GM21825 (cell line): ENCODE data around the gene SASH3.

Experiments used
- ATAC-seq: cut with Tn5 transposase; IDR thresholded peaks from one replicate; pipeline ENCODE4 v1.9.1; 2021; ENCODE audit warnings: mild to moderate bottlenecking, moderate library complexity; ENCODE audit not compliant: unreplicated experiment

The SASH3 gene

DNA sequence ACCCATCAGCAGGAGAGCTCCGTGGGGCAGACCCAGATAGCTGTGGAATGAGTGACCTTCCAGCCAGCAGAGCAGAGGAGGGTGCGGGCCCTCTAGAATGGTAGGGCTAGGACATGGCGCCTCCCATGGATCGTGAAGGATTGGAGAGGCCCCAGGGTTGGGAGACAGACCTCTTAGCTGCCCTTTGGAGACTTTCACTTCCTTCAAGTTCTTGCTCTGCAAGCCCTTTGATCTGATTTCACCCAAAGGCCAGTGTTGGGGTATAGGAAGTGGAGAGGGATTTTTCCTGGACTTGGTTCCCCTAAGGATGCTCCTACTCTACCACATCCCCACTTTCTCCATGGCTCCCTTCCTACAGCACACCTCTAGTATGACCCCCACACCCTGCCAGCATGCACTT, 3.0 kb downstream of the SASH3 start:
- ATAC-seq = no peak

DNA sequence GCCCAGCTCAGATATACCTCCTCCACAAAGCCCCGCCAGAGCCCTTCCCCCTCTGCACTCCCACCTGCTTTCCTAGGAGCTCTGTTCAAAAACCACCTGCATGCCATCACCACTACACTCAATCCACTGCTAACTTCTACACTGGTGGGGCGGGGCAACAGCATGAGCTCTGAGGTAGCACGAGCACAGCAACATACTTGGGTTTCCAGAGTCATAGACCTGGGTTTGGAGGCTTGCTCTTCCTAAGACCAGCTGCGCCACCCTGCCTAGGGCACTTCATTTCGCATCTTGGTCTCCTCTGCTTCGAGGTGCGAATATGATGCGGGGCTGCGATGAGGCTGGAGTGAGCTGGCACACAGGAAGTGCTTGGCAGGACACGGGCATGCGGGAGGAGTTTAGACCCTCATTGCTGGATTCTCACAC, 3.6 kb downstream of the SASH3 start:
- no peak for ATAC-seq

DNA sequence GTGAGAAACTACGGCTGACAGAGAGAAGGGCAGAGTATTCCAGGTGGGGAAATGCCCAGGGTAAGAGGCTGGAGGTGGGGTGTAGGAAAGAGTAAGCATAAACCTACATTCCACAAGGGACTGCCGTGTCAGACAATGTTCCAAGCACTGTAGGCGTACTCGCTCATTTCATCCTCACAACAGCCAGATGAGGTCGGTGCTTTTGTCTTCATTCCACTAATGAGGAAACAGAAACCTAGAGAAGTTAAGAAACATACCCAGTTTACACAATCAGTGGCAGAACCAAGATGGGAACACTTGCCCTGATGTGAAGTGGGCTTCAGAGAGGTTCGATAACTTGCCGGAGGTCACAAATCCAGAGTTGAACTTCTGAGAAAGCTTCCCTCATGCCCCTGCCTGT, 4.6 kb downstream of the SASH3 start:
- ATAC-seq = no peak

DNA sequence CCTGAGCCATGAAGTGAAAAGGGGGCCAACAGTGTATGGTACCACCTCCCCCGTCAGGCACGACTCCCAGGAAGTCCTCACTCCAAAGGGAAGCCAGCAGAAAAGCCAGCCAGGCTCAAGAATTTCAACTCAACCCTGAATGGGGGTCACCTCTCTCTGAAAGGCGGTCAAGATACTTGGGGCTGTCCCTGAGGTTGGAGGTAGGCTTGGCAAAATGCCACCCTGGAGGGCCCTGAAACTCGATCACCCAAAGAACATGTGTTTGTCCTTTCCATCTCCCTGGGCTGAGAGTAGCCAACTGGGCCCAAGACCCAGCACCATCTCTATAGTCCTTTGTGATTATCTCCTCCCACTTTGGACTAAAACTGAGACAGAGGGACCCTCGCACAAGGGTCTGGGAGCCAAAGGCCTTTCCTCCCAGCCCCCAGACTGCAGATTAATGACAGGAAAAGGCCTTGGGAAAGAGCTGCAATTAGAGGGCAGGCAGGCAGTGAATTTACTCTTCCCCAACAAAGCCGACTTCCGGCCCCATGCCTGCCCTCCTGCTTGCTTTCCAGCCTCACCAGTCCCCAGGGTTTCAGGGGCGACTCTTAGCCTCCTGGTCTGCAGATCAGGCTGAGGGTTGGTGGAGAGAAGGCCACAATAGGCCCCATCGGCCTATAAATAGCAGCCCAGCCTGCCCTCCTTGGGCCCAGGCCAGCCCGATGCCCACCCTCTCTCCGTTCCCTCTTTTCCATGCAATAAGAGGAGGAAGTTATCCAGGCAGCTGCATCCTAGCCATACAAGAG, 5.6 kb downstream of the SASH3 start:
- no peak for ATAC-seq

DNA sequence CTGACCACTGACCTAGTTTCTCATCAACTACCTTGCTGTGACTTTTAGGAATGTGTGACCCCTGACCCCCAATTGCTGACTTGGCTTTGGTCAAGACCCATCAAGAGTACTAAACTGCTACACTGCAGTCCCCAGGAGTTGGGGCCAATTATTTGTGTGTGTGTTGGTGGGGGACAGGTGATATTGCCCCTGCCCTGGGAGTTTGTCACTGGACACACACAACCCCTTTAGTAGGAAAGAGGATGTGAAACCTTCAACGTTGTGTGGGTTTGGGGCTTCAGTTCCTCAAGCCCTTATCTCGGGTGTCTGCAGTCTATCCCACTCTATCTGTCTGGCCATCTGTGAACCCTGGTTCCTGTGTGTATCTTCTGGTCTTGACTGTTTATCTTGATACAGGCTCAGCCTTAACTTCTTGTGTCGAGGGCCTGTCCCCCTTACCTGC, 6.5 kb downstream of the SASH3 start:
- ATAC-seq = peak; percentile 65

DNA sequence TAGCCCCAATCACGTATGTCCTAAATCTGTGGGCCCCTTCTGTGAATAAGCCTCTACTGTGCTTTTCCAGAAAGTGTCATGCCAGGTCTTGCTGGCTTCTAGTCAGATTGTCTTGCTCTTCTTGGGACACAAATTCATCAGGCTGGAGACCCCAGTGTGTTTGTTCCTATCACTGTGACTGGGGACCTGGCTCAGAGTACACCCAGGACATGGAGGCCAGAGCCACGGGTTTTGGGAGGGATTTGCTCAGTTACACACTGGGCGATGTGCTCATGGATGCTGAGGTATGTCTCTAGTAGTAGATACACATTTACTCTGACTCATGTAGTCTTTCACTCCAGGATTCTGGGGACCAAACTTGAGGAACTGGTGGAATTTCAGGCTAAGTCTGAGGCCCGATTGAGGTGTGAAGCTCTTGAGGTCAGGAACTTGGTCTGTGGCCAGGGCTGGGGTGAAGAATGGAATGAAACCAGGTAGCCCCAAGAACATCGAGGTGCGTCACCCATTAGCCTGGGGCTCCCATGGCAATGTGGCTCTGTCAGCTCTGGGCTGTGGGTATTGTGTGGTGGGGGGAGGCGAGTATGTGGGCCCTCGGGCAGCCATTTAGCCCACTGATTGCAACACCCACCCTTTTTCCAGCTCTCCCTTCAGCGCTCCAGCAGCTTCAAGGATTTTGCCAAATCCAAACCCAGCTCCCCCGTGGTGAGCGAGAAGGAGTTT, 7.7 kb downstream of the SASH3 start:
- no peak for ATAC-seq

DNA sequence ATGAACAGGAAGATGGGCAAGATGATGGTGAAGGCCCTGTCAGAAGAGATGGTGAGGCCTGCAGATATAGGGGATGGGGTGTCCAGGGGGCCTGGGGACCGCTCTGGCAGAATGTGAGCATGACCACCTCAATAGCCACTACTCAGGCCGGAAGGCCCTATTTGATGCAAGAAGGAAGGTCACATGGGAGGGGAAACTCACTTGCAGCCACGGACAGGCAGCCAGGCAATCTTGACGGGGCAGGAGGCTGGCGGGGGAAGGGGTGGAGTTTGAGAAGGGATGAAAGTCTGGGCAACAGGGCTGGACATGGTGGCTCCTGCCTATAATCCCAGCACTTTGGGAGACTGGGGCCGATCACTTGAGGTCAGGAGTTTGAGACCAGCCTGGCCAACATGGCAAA, 8.8 kb downstream of the SASH3 start:
- no peak for ATAC-seq

DNA sequence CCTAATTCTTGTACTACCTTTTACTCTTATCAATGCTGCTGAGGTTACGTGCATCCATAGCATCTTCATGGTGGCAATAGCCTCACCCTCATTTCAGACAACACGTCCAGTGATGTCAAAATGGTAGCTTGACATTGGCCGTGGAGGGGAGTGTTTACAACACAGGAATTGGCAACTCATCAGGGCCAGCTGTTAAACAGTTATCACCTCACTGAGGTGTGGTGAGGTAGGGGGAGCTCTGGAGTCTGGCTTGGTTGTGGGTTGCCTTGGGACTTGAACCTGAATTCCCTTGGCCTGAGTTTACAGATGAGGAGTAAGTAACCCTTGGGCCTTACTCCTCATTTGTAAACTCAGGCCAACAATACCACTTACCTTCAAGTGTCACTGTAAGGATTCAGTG, 10.4 kb downstream of the SASH3 start:
- ATAC-seq = no peak

DNA sequence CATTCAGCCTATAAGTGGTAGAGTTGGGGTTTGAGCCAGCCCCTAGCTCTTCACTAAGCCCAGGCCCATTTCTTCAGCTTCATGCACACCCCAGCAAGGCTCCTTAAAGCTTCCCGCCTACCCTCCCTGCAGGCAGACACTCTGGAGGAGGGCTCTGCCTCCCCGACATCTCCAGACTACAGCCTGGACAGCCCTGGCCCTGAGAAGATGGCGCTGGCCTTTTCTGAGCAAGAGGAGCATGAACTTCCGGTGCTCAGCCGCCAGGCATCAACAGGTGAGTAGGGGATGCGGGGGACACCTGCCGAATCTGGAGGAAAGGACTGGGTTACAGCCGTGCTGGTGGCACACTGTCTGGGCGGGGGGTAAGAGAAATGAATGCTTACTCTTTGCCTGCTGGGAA, 11.1 kb downstream of the SASH3 start:
- ATAC-seq = no peak

DNA sequence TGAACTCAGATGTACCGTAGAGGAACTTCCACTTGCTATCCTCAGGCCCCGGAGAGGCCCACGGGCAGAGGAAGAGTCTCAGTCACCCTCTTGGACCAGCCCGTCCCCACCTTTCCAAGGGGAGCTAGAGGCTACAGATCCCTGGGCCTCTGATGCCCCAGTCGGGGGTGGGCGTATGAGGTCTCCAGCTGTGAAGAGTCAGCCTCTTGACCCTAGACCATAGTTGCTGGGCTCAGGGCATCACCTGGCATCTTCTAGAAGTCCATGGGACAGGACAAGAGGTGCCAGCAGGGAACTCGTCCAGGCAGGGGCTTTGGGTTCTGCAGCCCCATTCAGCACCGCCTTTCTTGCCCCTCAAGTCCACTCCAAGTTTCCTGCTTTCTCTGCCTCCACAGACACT, 11.6 kb downstream of the SASH3 start:
- ATAC-seq = no peak

DNA sequence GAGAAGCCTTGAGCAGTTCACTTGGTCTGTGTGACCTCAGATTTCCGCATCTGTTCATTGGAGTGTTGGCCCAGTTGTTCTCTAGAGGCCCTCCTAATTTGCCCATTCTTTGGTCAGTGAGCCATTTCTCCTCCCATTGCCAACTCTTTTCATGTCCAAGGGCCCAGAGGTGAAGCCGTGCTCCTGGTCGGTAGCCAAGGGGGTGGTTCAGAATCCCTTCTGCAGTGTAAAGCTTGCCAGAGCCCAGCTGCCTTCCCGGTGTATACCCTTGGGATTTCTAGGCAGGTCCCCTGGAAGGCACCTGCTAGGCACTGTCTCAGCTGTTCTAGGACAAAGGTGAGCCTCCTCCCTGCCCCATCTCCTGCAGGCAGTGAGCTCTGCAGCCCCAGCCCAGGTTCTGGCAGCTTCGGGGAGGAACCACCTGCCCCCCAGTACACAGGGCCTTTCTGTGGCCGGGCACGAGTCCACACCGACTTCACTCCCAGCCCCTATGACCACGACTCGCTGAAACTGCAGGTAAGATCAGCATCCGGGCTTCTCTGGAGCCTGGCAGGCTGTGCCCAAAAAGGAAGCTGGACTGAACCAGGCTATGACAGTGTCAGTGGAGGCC, 12.3 kb downstream of the SASH3 start:
- ATAC-seq = no peak

DNA sequence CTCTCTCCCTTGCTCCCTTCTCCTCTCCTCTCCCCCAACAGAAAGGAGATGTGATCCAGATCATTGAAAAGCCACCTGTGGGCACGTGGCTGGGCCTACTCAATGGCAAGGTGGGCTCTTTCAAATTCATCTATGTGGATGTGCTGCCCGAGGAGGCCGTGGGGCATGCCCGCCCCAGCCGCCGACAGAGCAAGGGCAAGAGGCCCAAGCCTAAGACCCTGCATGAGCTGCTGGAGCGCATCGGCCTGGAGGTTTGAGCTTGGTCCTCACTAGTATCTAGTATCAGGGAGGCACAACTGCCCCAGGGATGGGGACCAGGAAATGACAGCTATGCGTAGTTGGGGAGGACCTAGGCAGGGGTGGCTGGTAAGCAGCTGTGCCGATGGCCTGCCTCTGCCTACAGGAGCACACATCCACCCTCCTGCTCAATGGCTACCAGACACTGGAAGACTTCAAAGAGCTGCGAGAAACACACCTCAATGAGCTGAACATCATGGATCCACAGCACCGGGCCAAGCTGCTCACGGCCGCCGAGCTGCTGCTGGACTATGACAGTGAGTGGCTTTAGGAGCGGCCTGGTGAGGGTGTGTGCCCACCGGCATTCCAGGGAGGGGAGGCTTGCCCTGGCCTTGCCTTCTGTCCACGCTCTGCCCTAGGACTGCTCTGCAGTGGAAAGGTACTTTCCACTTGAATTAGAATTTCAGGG, 13.0 kb downstream of the SASH3 start:
- no peak for ATAC-seq

DNA sequence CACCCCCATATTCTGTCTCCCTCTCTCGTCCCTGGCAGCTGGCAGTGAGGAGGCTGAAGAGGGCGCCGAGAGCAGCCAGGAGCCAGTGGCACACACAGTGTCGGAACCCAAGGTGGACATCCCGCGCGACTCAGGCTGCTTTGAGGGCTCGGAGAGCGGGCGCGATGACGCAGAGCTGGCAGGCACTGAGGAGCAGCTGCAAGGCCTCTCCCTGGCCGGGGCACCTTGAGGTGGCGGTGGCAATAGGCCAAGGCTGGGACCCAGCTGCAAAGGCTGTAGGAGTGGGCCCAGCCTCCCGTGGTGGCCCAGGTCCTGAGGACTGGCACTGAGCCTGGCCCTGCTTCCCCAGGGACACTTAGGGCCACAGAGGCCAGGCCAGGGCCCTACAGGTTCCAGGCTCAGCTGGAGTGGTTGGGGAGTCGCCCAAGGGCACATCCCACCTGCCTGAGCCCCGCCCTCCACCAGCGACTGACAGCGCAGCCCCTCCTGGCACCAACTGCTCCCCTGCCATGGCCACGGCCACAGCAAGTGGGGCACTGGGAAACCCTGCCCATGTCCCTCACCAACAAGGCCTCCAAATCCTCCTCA, 13.9 kb downstream of the SASH3 start:
- no peak for ATAC-seq

DNA sequence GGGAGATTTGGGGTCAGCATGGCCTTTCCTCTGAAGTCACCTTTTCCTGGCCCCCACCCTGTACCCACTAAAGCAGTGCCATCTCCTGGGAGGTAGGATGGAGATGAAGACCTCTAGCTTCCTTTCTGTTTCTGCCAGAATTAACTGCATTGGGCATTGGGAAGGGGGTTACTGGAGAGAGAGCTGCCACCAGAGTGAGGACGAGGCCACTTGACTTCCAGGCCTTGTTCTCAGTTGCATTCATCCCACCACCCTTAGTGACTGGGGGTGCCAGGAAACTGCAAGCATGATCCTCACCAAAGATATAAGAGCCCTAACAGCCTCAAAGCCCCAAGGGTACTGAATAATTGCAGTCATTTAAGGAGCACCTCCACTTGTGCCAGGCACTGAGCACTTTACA, 15.8 kb downstream of the SASH3 start:
- no peak for ATAC-seq

DNA sequence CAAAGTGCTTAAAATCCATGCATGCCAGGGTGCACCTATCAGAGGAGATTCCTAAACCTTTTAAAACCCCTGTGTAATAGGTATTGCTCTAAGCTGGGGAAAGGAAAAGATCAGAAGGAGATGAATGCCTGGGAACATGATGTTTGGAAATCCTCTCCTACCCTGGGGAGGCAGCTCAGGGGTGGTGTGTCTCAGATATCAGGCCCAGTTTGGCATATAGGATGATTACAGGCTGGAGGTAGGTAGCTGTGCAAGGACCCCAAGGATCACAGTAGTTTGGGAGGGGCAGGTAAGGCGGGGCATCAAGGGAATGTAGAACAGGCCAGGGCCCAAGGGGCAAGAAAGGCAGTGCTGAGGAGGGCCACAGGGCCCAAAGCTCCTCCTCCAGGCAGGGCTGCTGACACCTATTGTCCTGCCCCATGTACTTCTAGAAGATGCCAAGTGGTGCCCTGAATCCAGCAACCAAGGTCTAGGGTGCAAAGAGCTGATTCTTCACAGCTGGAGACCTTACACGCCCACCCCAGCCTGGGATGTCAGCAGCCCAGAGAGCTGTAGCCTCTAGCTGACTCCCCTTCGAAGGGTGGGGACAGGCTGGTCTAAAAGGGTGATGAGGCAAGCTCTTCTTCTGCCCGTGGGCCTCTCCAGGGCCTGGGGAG, 17.6 kb downstream of the SASH3 start:
- no peak for ATAC-seq

DNA sequence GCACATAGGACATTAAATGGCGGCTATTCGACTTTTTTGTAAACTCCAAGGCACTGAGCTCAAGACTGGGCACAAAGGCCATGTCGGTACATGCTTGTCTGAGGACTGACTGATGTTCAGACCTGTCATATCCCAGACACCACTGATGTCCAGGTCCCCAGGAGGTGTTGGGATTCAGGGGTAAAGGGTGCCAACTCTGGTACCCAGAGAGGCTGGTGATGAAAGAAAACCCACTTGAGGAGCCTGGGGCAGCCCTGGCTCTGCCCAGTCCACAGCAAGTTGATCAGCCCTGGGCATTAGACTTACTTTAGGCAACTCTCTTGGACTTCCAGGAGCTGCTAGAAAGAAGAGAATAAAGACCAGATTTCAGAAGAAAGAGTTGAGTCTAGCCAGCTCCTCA, 18.7 kb downstream of the SASH3 start:
- ATAC-seq = no peak

DNA sequence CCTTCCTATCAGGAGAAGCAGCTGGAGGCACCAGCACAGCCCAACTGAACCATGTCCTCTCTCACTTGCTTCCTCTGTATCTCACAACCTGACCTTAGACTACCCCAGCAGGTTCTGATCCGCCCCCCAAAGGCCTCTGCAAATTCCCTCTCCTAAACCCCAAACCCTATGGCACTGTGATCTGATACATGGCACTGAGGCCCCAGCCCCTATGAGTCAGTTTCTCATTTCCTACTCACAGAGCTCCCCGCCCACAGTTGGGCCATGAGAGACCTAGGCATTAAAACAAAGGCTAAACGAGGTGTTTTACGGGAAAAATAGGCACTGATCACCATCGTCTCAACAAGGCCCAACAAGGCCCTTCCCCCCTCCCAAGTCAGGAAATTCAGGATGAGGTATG, 19.1 kb downstream of the SASH3 start:
- no peak for ATAC-seq

DNA sequence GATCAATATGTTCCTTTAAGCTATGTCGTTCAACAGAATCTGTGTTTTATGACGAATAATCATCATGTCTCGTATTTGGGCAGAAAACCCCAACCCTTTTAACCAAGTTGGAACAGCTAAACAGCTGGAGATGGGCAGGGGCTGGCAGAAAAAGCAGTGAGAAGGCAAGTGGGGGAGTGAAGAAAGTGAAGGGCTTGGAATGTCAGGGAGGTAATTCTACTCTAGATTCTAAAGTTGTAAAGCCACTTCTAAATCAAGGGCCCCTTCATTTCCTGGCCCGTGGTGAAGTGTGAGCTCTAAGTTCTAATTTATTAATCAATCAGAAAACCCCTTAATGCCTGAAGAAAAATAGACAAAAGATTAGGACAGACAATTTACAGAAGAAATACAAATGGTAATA, 20.4 kb downstream of the SASH3 start:
- ATAC-seq = no peak

DNA sequence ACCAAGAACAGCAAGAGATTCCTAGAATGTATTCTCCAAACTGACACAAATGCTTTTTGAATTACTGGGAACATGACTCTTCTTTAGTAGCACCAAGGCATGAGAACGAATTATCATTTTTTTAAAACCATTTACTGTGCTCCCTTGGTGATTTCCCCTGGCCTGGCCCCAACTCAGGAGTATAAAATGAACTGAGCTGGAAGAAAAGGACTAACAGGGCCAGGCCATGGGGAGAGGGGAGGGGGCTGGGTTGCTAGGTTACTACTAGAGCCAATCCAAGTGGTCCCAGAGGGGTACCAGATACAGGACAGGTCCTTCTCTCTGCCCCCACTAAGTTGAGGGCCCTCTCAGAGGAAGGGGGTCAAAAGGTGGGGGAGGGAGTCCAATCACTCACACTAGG, 23.1 kb downstream of the SASH3 start:
- ATAC-seq = no peak

DNA sequence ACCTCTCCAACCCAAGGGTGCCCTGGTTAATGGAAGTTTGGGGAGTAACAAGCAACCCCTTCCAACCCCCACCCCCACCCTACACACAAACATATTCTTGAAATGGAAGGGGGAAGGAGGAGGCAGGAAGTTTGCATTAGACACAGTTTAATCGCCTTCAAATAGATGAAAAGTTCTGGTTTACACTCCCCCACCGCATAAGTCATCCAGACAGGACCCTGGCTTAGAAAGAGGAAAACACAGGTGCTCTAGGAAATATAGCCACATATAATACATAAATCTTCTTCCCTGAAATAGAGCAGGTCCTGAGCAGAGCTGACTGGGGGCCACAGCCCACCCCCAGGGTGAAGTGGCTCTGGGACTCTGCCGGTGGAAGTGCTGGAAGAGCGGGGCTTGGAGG, 25.1 kb downstream of the SASH3 start:
- ATAC-seq = no peak
